ENCODE results near the gene CD164L2. TPM values are rescaled to one million over a fixed set of nuclear protein-coding genes. Genes with fewer than 3 reads are reported as not detected.

The CD164L2 gene
- total RNA-seq, 1 donor from 2014 or later = not detected

DNA sequence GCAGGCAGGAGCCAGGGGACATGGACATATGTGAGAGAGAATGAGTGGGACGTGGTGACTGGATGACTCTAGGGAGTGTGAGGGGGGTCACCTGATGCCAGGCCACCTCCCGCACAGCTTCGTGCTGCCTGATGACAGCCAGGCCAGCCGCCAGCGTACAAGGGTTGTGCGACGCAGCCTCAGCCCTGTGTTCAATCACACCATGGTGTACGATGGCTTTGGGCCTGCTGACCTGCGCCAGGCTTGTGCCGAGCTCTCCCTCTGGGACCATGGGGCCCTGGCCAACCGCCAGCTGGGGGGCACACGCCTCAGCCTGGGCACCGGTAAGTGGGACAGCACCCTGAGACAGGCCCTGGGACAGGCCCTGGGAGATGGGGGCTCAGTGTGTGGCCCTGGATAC, 30.0 kb downstream of the CD164L2 start:
- no peaks in the 10 kb centered on the region for H3K9me3 Mint-ChIP-seq (ENCODE audit: unreplicated experiment)
- H3K4me3 Mint-ChIP-seq (ENCODE audit: unreplicated experiment) = no peak overlapping the region
- no peak overlapping the region for H3K27ac Mint-ChIP-seq (ENCODE audit: unreplicated experiment)
- DNase-seq = no peak
- H3K4me1 Mint-ChIP-seq (ENCODE audit: low read depth, unreplicated experiment) = no peaks in the 10 kb centered on the region
- no peaks in the 10 kb centered on the region for H3K36me3 Mint-ChIP-seq (ENCODE audit: unreplicated experiment)
- H3K27me3 Mint-ChIP-seq (ENCODE audit: unreplicated experiment) = peaks cover 2% of the 10 kb centered on the region
- TF ChIP-seq, protein P1, sequence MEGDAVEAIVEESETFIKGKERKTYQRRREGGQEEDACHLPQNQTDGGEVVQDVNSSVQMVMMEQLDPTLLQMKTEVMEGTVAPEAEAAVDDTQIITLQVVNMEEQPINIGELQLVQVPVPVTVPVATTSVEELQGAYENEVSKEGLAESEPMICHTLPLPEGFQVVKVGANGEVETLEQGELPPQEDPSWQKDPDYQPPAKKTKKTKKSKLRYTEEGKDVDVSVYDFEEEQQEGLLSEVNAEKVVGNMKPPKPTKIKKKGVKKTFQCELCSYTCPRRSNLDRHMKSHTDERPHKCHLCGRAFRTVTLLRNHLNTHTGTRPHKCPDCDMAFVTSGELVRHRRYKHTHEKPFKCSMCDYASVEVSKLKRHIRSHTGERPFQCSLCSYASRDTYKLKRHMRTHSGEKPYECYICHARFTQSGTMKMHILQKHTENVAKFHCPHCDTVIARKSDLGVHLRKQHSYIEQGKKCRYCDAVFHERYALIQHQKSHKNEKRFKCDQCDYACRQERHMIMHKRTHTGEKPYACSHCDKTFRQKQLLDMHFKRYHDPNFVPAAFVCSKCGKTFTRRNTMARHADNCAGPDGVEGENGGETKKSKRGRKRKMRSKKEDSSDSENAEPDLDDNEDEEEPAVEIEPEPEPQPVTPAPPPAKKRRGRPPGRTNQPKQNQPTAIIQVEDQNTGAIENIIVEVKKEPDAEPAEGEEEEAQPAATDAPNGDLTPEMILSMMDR (IDR thresholded peaks at IDR 0.05; ENCODE audit: partially characterized antibody, unreplicated experiment) = no peak

DNA sequence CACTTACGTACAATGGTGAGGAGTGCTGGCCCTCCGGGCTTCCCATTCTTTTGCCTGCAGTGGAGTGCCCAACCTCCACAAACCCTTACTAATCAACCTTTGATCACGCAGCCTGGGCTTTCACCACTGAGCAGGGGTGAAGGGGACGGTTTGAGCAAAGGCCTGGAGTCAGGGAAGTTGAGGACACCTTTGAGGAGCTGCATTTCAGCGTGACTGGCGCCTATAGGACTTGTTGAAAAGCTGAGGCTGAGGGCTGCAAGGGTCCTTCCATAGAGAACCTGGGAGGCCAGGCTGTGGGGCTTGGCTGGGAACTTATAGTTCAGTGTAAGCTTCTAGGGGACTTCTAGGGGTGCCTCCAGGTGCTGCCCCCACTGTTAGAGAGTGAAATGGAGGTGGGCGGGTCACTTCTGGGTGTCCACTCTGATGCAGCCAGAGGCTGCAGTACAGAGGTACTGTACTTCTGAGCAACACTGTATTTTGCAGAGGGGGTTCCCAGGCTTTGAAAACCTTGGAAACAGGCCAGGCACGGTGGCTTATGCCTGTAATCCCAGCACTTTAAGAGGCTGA, 31.5 kb downstream of the CD164L2 start:
- no peak overlapping the region for H3K27ac Mint-ChIP-seq (ENCODE audit: unreplicated experiment)
- no peaks in the 10 kb centered on the region for H3K36me3 Mint-ChIP-seq (ENCODE audit: unreplicated experiment)
- peak overlapping the region; percentile 71 for H3K4me3 Mint-ChIP-seq (ENCODE audit: unreplicated experiment)
- DNase-seq = no peak
- no peaks in the 10 kb centered on the region for H3K9me3 Mint-ChIP-seq (ENCODE audit: unreplicated experiment)
- no peaks in the 10 kb centered on the region for H3K4me1 Mint-ChIP-seq (ENCODE audit: low read depth, unreplicated experiment)
- peaks cover 2% of the 10 kb centered on the region for H3K27me3 Mint-ChIP-seq (ENCODE audit: unreplicated experiment)
- TF ChIP-seq, protein P1 (IDR thresholded peaks at IDR 0.05; ENCODE audit: partially characterized antibody, unreplicated experiment) = no peak

DNA sequence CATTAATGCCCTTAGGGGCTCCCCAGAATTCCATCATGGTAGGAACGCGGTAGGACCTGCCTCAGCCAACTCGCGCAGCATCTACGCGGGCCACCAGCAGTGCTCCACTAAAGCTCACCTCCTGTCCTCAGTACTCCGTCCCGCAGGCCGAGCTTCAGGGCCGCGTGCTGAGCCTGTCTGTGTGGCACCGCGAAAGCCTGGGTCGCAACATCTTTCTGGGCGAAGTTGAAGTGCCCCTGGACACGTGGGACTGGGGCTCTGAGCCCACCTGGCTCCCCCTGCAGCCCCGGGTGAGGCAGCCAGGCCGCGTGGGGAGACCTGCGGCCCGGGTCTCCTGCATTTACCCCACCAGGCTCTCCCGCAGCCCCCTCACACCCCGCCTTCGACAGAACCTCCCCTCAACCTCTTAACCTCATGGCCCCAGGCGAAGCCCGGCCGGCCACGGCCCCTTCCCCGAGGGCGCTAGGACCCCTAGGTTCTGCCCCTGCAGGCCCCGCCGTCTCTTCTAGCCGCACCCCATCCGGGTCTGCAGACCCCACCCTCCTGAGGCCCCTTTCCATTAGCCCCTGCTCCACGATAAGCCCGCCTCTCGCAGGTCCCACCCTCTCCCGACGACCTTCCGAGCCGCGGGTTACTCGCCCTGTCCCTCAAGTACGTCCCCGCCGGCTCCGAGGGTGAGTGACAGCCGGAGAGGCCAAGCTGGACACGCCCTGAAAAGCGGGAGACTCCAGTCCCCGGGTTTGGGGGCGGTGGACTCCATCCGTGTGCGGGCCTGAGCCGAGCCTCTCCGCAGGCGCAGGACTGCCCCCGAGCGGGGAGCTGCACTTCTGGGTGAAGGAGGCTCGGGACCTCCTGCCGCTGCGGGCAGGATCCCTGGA, 32.2 kb downstream of the CD164L2 start:
- Mint-ChIP-seq H3K27me3 (ENCODE audit: unreplicated experiment) (peaks cover 2% of the 10 kb centered on the region), H3K36me3 (ENCODE audit: unreplicated experiment) (no peaks in the 10 kb centered on the region), H3K4me1 (ENCODE audit: low read depth, unreplicated experiment) (no peaks in the 10 kb centered on the region), H3K27ac (ENCODE audit: unreplicated experiment) (no peak overlapping the region), H3K4me3 (ENCODE audit: unreplicated experiment) (peak overlapping the region; percentile 57), H3K9me3 (ENCODE audit: unreplicated experiment) (no peaks in the 10 kb centered on the region)
- peak; percentile 82 for DNase-seq
- TF ChIP-seq, protein P1 (IDR thresholded peaks at IDR 0.05; ENCODE audit: partially characterized antibody, unreplicated experiment) = no peak

GRCh38 chr1:27349784-27350662, 33.1 kb downstream of the CD164L2 start:
- TF ChIP-seq, protein P1 (IDR thresholded peaks at IDR 0.05; ENCODE audit: partially characterized antibody, unreplicated experiment) = no peak
- H3K27me3 Mint-ChIP-seq (ENCODE audit: unreplicated experiment) = peaks cover 2% of the 10 kb centered on the region
- H3K9me3 Mint-ChIP-seq (ENCODE audit: unreplicated experiment) = no peaks in the 10 kb centered on the region
- H3K4me3 Mint-ChIP-seq (ENCODE audit: unreplicated experiment) = peak overlapping the region; percentile 57
- no peaks in the 10 kb centered on the region for H3K4me1 Mint-ChIP-seq (ENCODE audit: low read depth, unreplicated experiment)
- H3K27ac Mint-ChIP-seq (ENCODE audit: unreplicated experiment) = no peak overlapping the region
- H3K36me3 Mint-ChIP-seq (ENCODE audit: unreplicated experiment) = no peaks in the 10 kb centered on the region
- peak; percentile 71 for DNase-seq

Measured in glutamatergic neuron (in vitro differentiated cells).